Neutrophil (primary cell): ENCODE data around the gene TEX19.
A peak's percentile ranks its signal among the peaks of the same experiment; 100 is the strongest.
"Not testable (repeated sequence)": the region's sequence is repeated elsewhere in the genome, so short reads cannot be mapped to it uniquely, and the experiment has no call there.

ENCODE experiments used
- H3K27ac ChIP-seq: fragments of 200-600 bp; sonication (generic); 2 replicates; pipeline ENCODE4 v1.5.1; 2016; ENCODE audit warnings: mild to moderate bottlenecking, moderate library complexity
- H3K27me3 ChIP-seq: fragments of 200-600 bp; sonication (generic); 2 replicates; pipeline ENCODE4 v1.6.0; 2016; ENCODE audit warnings: mild to moderate bottlenecking
- H3K36me3 ChIP-seq: fragments of 200-600 bp; sonication (generic); 2 replicates; pipeline ENCODE4 v1.5.1; 2017
- H3K4me1 ChIP-seq, 2 experiments: fragments of 200-600 bp in 1 of 2; sonication (generic) in 1 of 2; 1 replicate in 1 of 2; 2 replicates in 1 of 2; pipeline versions ENCODE4 v1.5.1 to v1.6.1; 2013 to 2016; ENCODE audit warnings: low read depth in 1 of 2, low read length in 1 of 2, mild to moderate bottlenecking in 1 of 2, moderate library complexity in 1 of 2; ENCODE audit not compliant: control insufficient read depth in 1 of 2, insufficient read depth in 1 of 2
- H3K4me3 ChIP-seq, 2 experiments: fragments of 200-600 bp in 1 of 2; sonication (generic) in 1 of 2; 1 replicate in 1 of 2; 2 replicates in 1 of 2; pipeline ENCODE4 v1.5.1; 2013 to 2016; ENCODE audit warnings: low read depth in 1 of 2, low read length in 1 of 2, mild to moderate bottlenecking in 1 of 2, moderate library complexity in 1 of 2
- H3K9me3 ChIP-seq: fragments of 200-600 bp; sonication (generic); 2 replicates; pipeline ENCODE4 v1.5.1; 2016
- CTCF ChIP-seq: fragments of 200-600 bp; sonication (generic); IDR thresholded peaks from 2 replicates; pipeline ENCODE4 v1.5.1; 2016; ENCODE audit warnings: antibody characterized with exemption

The TEX19 gene

GRCh38 chr17:82346342-82347300 is 12.4 kb upstream of the TEX19 start:
- peak overlapping the region; percentile 14 for H3K27ac ChIP-seq
- peaks cover 0 to 7% of the 10 kb centered on the region in 2 experiments for H3K4me1 ChIP-seq
- TF ChIP-seq CTCF, result no peak
- no peaks in the 10 kb centered on the region for H3K36me3 ChIP-seq
- H3K27me3 ChIP-seq, result peaks cover 36% of the 10 kb centered on the region
- H3K4me3 ChIP-seq, result no peak overlapping the region
- H3K9me3 ChIP-seq, result no peaks in the 10 kb centered on the region

- H3K27ac ChIP-seq, H3K4me3 ChIP-seq, H3K9me3 ChIP-seq, H3K36me3 ChIP-seq, H3K4me1 ChIP-seq: not testable (repeated sequence)
- peaks cover 36% of the 10 kb centered on the region for H3K27me3 ChIP-seq
Observed at GRCh38 chr17:82347994-82348393, 11.1 kb upstream of the TEX19 start.

- Histone ChIP-seq H3K4me3 (no peak overlapping the region), H3K4me1 (peaks cover 0 to 8% of the 10 kb centered on the region in 2 experiments), H3K36me3 (no peaks in the 10 kb centered on the region), H3K27me3 (peaks cover 36% of the 10 kb centered on the region), H3K27ac (no peak overlapping the region), H3K9me3 (no peaks in the 10 kb centered on the region)
- TF ChIP-seq CTCF, result no peak
Observed at GRCh38 chr17:82348434-82348833, 10.6 kb upstream of the TEX19 start.

- Histone ChIP-seq H3K36me3 (no peaks in the 10 kb centered on the region), H3K27me3 (peaks cover 36% of the 10 kb centered on the region), H3K4me3 (no peak overlapping the region), H3K4me1 (peaks cover 0 to 8% of the 10 kb centered on the region in 2 experiments), H3K27ac (no peak overlapping the region), H3K9me3 (no peaks in the 10 kb centered on the region)
- TF ChIP-seq CTCF, result no peak
Observed at GRCh38 chr17:82348866-82349265, 10.2 kb upstream of the TEX19 start.

GRCh38 chr17:82349287-82349701 is 9.8 kb upstream of the TEX19 start:
- no peaks in the 10 kb centered on the region for H3K36me3 ChIP-seq
- no peak overlapping the region for H3K4me3 ChIP-seq
- peaks cover 0 to 8% of the 10 kb centered on the region in 2 experiments for H3K4me1 ChIP-seq
- H3K9me3 ChIP-seq, result no peaks in the 10 kb centered on the region
- H3K27ac ChIP-seq, result no peak overlapping the region
- TF ChIP-seq CTCF, result no peak
- H3K27me3 ChIP-seq, result peaks cover 38% of the 10 kb centered on the region
